OCI-LY7 (cell line): Measurements from ENCODE around the gene TRABD2B.

Experiments
- EZH2phosphoT487 ChIP-seq: fragments of 200-600 bp; sonication (generic); IDR thresholded peaks from 2 replicates; pipeline ENCODE4 v1.6.1; 2018; ENCODE audit warnings: low read depth, borderline replicate concordance, mild to moderate bottlenecking, mixed run types, antibody characterized with exemption, low read length, moderate library complexity, mixed read lengths
- TF ChIP-seq, protein P1 (sequence below): fragments of 200-600 bp; sonication (generic); conservative IDR thresholded peaks from 2 replicates; pipeline ENCODE4 v1.5.1; 2014; ENCODE audit warnings: mild to moderate bottlenecking, antibody characterized with exemption, low read length, moderate library complexity, mixed read lengths

- TF ChIP-seq, protein P1, sequence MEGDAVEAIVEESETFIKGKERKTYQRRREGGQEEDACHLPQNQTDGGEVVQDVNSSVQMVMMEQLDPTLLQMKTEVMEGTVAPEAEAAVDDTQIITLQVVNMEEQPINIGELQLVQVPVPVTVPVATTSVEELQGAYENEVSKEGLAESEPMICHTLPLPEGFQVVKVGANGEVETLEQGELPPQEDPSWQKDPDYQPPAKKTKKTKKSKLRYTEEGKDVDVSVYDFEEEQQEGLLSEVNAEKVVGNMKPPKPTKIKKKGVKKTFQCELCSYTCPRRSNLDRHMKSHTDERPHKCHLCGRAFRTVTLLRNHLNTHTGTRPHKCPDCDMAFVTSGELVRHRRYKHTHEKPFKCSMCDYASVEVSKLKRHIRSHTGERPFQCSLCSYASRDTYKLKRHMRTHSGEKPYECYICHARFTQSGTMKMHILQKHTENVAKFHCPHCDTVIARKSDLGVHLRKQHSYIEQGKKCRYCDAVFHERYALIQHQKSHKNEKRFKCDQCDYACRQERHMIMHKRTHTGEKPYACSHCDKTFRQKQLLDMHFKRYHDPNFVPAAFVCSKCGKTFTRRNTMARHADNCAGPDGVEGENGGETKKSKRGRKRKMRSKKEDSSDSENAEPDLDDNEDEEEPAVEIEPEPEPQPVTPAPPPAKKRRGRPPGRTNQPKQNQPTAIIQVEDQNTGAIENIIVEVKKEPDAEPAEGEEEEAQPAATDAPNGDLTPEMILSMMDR, result no peak
- no peak for TF ChIP-seq EZH2phosphoT487
These were observed 90.0 kb downstream of the TRABD2B start for GRCh38 chr1:47907177-47907528.
